GM19455 (cell line): Measurements from ENCODE around the gene SHC3.
"Not testable (repeated sequence)": the region's sequence is repeated elsewhere in the genome, so short reads cannot be mapped to it uniquely, and the experiment has no call there.

Experiments used
- ATAC-seq: cut with Tn5 transposase; IDR thresholded peaks from one replicate; pipeline ENCODE4 v1.9.1; 2021; ENCODE audit not compliant: unreplicated experiment

Gene SHC3

GRCh38 chr9:89177944-89178829, at the start of gene SHC3:
Gene SHC3 (minus strand): TSS chr9:89178818. CDS start chr9:89178460, 358 bp downstream.
- ATAC-seq: no peak

- no peak for ATAC-seq
Observed at GRCh38 chr9:89225991-89226471, 47.4 kb upstream of the SHC3 start.

- ATAC-seq: no peak
Observed at GRCh38 chr9:89225587-89225986, 47.0 kb upstream of the SHC3 start.

GRCh38 chr9:89225036-89225435, 46.4 kb upstream of the SHC3 start:
- ATAC-seq: no peak

GRCh38 chr9:89224633-89225032, 46.0 kb upstream of the SHC3 start:
- no peak for ATAC-seq

- no peak for ATAC-seq
Observed at GRCh38 chr9:89223396-89223977, 44.9 kb upstream of the SHC3 start.

GRCh38 chr9:89219637-89220036, 41.0 kb upstream of the SHC3 start:
- ATAC-seq: no peak

GRCh38 chr9:89218040-89218928, 39.7 kb upstream of the SHC3 start:
- no peak for ATAC-seq

- no peak for ATAC-seq
Observed at GRCh38 chr9:89215342-89215741, 36.7 kb upstream of the SHC3 start.

GRCh38 chr9:89213396-89213880, 34.8 kb upstream of the SHC3 start:
- no peak for ATAC-seq

- no peak for ATAC-seq
Observed at GRCh38 chr9:89212171-89212570, 33.6 kb upstream of the SHC3 start.

GRCh38 chr9:89209311-89209710, 30.7 kb upstream of the SHC3 start:
- ATAC-seq: not testable (repeated sequence)

- no peak for ATAC-seq
Observed at GRCh38 chr9:89207026-89207425, 28.4 kb upstream of the SHC3 start.

GRCh38 chr9:89204801-89205200, 26.2 kb upstream of the SHC3 start:
- ATAC-seq: no peak

- ATAC-seq: no peak
Observed at GRCh38 chr9:89195131-89195797, 16.6 kb upstream of the SHC3 start.

GRCh38 chr9:89194421-89195130, 16.0 kb upstream of the SHC3 start:
- ATAC-seq: no peak

- no peak for ATAC-seq
Observed at GRCh38 chr9:89191004-89191403, 12.4 kb upstream of the SHC3 start.

- ATAC-seq: no peak
Observed at GRCh38 chr9:89189215-89189614, 10.6 kb upstream of the SHC3 start.

GRCh38 chr9:89187950-89188349, 9.3 kb upstream of the SHC3 start:
- ATAC-seq: no peak

- no peak for ATAC-seq
Observed at GRCh38 chr9:89187541-89187940, 8.9 kb upstream of the SHC3 start.
